B cell (primary cell): ENCODE results near the gene CUZD1. TPM values are rescaled to one million over a fixed set of nuclear protein-coding genes. Genes with fewer than 3 reads are reported as not detected.
"Not testable (repeated sequence)": the region's sequence is repeated elsewhere in the genome, so short reads cannot be mapped to it uniquely, and the experiment has no call there.

Experiments
- ATAC-seq: fragments of 200-7000 bp; cut with Tn5 transposase; one replicate; pipeline ENCODE4 v1.10.0; 2021; ENCODE audit warnings: low read depth, mild to moderate bottlenecking, moderate number of reproducible peaks, moderate library complexity
- CTCF ChIA-PET: fragments of 350-600 bp; sonication (Branson Sonifier 250); formaldehyde crosslinking; loops from one replicate; lab custom pipeline; 2021; ENCODE audit warnings: antibody characterized with exemption, inconsistent platforms; lab: Charles Lee
- POLR2A ChIA-PET: fragments of 350-600 bp; sonication (Branson Sonifier 250); formaldehyde crosslinking; loops from one replicate; lab custom pipeline; 2021; ENCODE audit warnings: antibody characterized with exemption; lab: Charles Lee
- DNase-seq: peaks from one replicate; pipeline ENCODE4 v3.0.0; 2013
- H2AFZ ChIP-seq: 2 replicates; pipeline ENCODE4 v1.6.1; 2012; ENCODE audit warnings: mild to moderate bottlenecking, low read depth, low read length; ENCODE audit not compliant: insufficient read depth, poor library complexity, severe bottlenecking
- H3K27ac ChIP-seq, 2 donors: 1 replicate in 1 of 2; 2 replicates in 1 of 2; pipeline ENCODE4 v1.5.1; 2012 to 2013; ENCODE audit warnings: low read length in 2 of 2, mild to moderate bottlenecking in 2 of 2, moderate library complexity in 1 of 2
- H3K27me3 ChIP-seq, 4 experiments: fragments of 200-600 bp in 1 of 4; sonication (generic) in 1 of 4; replicated peaks in 1 of 4; 1 replicate in 2 of 4; 2 replicates in 2 of 4; pipeline versions ENCODE4 v1.6.1 to v1.7.0; 2013 to 2016; ENCODE audit warnings: low read length in 3 of 4, mild to moderate bottlenecking in 2 of 4, mixed read lengths in 1 of 4, moderate library complexity in 1 of 4; ENCODE audit not compliant: insufficient read depth in 4 of 4, control insufficient read depth in 3 of 4; ENCODE audit errors: control extremely low read depth in 1 of 4
- H3K36me3 ChIP-seq, 2 experiments: replicated peaks in 1 of 2; 1 replicate in 1 of 2; 2 replicates in 1 of 2; pipeline versions ENCODE4 v1.6.1 to v1.7.1; 2013; ENCODE audit warnings: low read length in 1 of 2; ENCODE audit not compliant: insufficient read depth in 2 of 2, control insufficient read depth in 1 of 2; ENCODE audit errors: control extremely low read depth in 1 of 2, extremely low read depth in 1 of 2
- H3K4me1 ChIP-seq, 2 donors: fragments of 200-600 bp in 1 of 2; sonication (generic) in 1 of 2; 1 replicate in 1 of 2; 2 replicates in 1 of 2; pipeline versions ENCODE4 v1.5.1 to v1.6.1; 2013 to 2017; ENCODE audit warnings: low read length in 2 of 2; ENCODE audit not compliant: control insufficient read depth in 2 of 2, insufficient read depth in 2 of 2
- H3K4me2 ChIP-seq: replicated peaks from 2 replicates; pipeline ENCODE3; 2012; ENCODE audit warnings: mild to moderate bottlenecking, low read depth, low read length; ENCODE audit not compliant: poor library complexity, severe bottlenecking
- H3K4me3 ChIP-seq, 5 experiments: fragments of 200-600 bp in 1 of 5; sonication (generic) in 1 of 5; 1 replicate in 3 of 5; 2 replicates in 2 of 5; pipeline versions ENCODE4 v1.5.1 to v1.7.0; 2011 to 2016; ENCODE audit warnings: low read length in 4 of 5, mild to moderate bottlenecking in 4 of 5, low read depth in 2 of 5, control low read depth in 1 of 5, moderate library complexity in 1 of 5; ENCODE audit not compliant: insufficient read depth in 1 of 5; ENCODE audit errors: control extremely low read depth in 1 of 5, extremely low read depth in 1 of 5
- H3K79me2 ChIP-seq: fragments of 200-600 bp; sonication (generic); one replicate; pipeline ENCODE4 v1.6.0; 2016; ENCODE audit warnings: low read length; ENCODE audit not compliant: control insufficient read depth, insufficient read depth
- H3K9ac ChIP-seq: fragments of 200-600 bp; sonication (generic); 2 replicates; pipeline ENCODE4 v1.6.1; 2017; ENCODE audit warnings: mild to moderate bottlenecking, low read length, moderate library complexity
- H3K9me3 ChIP-seq, 3 donors: one replicate each; pipeline versions ENCODE4 v1.6.1 to v1.7.1; 2013; ENCODE audit warnings: low read length in 2 of 3; ENCODE audit not compliant: control insufficient read depth in 2 of 3, insufficient read depth in 1 of 3; ENCODE audit errors: control extremely low read depth in 1 of 3
- H4K20me1 ChIP-seq: 2 replicates; pipeline ENCODE4 v1.6.0; 2012; ENCODE audit warnings: mild to moderate bottlenecking, low read length; ENCODE audit not compliant: insufficient read depth, control insufficient read depth, poor library complexity, severe bottlenecking
- H3K27ac Mint-ChIP-seq: one replicate; pipeline ENCODE4 v1.8.0; 2021; ENCODE audit warnings: mixed read lengths
- H3K27me3 Mint-ChIP-seq: one replicate; pipeline ENCODE4 v1.8.0; 2021; ENCODE audit warnings: mixed read lengths
- H3K4me1 Mint-ChIP-seq: one replicate; pipeline ENCODE4 v1.8.0; 2021; ENCODE audit warnings: mixed read lengths
- H3K4me3 Mint-ChIP-seq: one replicate; pipeline ENCODE4 v1.8.0; 2021; ENCODE audit warnings: mixed read lengths
- H3K9me3 Mint-ChIP-seq: one replicate; pipeline ENCODE4 v1.8.0; 2022; ENCODE audit warnings: mixed read lengths; ENCODE audit not compliant: insufficient read depth
- EZH2 ChIP-seq: IDR thresholded peaks from 2 replicates; pipeline ENCODE4 v1.6.1; 2012; ENCODE audit warnings: borderline replicate concordance, low read depth, mild to moderate bottlenecking, moderate library complexity, low read length; ENCODE audit not compliant: insufficient read depth, poor library complexity, severe bottlenecking
- WGBS: methylation state at CpG from one replicate; pipeline ENCODE4 v1.1.5; 2013; ENCODE audit warnings: missing lambda C conversion rate; ENCODE audit not compliant: insufficient coverage; 5-methylcytosine and 5-hydroxymethylcytosine counted together
- intact Hi-C: fragments of 100-400 bp; cut with micrococcal nuclease; formaldehyde crosslinking; loops from one replicate; pipeline ENCODE4 v1.10.0; 2022
- polyA plus RNA-seq: library from polyadenylated mRNA; depleted of rRNA; stranded (reverse); fragments of >200 nt; gene quantifications from 2 replicates; pipeline ENCODE4 v1.2.3, GENCODE V29; 2012
- total RNA-seq, 2 donors: library from RNA; stranded (reverse); fragments of 120-200 nt in 1 of 2; gene quantifications; 1 replicate in 1 of 2; 2 replicates in 1 of 2; pipeline versions ENCODE4 v1.2.3 to v1.2.4, GENCODE V29; 2013 to 2022
- TF ChIP-seq, protein P1 (sequence below): fragments of 200-600 bp; IDR thresholded peaks from one replicate; pipeline ENCODE4 v1.8.0; 2022; ENCODE audit warnings: antibody characterized with exemption, mild to moderate bottlenecking

CUZD1 gene
- total and polyA plus RNA-seq, 2 donors (not counting 1 experiment from before 2014, with no cell fraction given), result 2.1 to 3.3 TPM

DNA sequence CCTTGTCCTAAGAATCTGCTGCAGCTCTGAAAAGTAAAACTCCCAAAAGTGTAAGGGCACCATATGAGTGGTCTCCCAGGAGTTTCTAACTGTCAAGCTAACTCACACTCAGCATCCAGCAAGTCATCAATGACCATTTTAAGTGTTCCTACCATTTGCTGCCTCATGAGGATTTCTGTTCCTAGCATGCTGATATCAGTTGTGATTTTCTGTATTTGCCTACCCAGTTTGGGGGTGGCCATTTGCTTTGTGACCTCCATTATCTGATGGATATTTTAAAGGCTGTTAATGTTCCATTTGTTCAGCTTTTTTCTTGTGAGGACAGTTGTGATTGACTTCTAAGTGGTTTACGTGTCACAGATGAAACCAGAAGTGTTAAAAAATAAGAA lies 30.8 kb upstream of the CUZD1 start:
- Histone ChIP-seq H3K79me2 (peaks cover 55% of the 10 kb centered on the region), H3K4me1 (peaks cover 12 to 17% of the 10 kb centered on the region in 2 donors), H3K36me3 (no peaks in the 10 kb centered on the region), H2AFZ (no peak overlapping the region), H3K4me2 (no peak overlapping the region), H3K9me3 (peaks cover 0 to 5% (median 0%) of the 10 kb centered on the region in 3 donors), H3K9ac (no peak overlapping the region), H4K20me1 (peaks cover 4% of the 10 kb centered on the region), H3K27ac (no peak overlapping the region), H3K4me3 (no peak overlapping the region), H3K27me3 (no peaks in the 10 kb centered on the region)
- WGBS, result no CpG with 5 or more reads among the region's 1 CpG
- ATAC-seq (no peak), DNase-seq (no peak)
- H3K9me3 Mint-ChIP-seq, result no peaks in the 10 kb centered on the region
- no peaks in the 10 kb centered on the region for H3K27me3 Mint-ChIP-seq
- intact Hi-C loops, result no loop called here
- no peak for TF ChIP-seq EZH2
- TF ChIP-seq, protein P1, sequence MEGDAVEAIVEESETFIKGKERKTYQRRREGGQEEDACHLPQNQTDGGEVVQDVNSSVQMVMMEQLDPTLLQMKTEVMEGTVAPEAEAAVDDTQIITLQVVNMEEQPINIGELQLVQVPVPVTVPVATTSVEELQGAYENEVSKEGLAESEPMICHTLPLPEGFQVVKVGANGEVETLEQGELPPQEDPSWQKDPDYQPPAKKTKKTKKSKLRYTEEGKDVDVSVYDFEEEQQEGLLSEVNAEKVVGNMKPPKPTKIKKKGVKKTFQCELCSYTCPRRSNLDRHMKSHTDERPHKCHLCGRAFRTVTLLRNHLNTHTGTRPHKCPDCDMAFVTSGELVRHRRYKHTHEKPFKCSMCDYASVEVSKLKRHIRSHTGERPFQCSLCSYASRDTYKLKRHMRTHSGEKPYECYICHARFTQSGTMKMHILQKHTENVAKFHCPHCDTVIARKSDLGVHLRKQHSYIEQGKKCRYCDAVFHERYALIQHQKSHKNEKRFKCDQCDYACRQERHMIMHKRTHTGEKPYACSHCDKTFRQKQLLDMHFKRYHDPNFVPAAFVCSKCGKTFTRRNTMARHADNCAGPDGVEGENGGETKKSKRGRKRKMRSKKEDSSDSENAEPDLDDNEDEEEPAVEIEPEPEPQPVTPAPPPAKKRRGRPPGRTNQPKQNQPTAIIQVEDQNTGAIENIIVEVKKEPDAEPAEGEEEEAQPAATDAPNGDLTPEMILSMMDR, result no peak
- ChIA-PET CTCF (no interaction called here), POLR2A (no interaction called here)
- no peak overlapping the region for H3K4me3 Mint-ChIP-seq
- peaks cover 39% of the 10 kb centered on the region for H3K4me1 Mint-ChIP-seq
- H3K27ac Mint-ChIP-seq, result no peak overlapping the region

DNA sequence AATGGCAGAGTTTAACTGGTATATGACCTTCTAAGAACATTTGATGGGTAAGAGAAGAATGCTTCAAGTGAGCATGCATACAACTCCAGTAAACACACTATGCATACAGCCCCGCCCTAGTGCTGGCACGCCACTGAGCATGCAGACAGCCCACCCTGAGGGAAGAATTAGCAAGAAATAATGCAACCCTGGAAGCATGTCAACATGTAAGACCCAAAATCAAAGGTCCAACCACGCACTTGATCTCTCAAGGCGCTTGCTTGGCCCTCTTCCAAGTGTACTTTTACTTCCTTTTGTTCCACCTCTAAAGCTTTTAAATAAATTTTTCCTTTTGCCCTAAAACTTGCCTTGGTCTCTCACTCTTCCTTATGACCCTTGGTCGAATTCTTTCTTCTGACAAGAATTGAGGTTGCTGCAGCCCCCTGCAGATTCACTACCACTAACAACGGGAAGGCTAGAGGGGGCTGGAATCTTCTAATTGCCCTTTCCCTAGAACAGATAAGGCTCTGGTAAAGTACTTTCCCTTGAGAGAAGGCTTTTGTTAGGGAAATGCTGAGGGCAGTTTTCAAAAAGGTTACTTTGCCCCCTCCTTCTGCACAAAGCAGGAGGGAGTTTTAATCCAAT lies 30.3 kb upstream of the CUZD1 start:
- ATAC-seq (no peak), DNase-seq (no peak)
- no peak overlapping the region for H3K27ac ChIP-seq
- H3K27me3 ChIP-seq, result no peaks in the 10 kb centered on the region
- peaks cover 55% of the 10 kb centered on the region for H3K79me2 ChIP-seq
- intact Hi-C loops, result no loop called here
- H3K27ac Mint-ChIP-seq, result no peak overlapping the region
- CTCF ChIA-PET, result no interaction called here
- H3K9me3 Mint-ChIP-seq, result no peaks in the 10 kb centered on the region
- no peak overlapping the region for H3K4me2 ChIP-seq
- no peak overlapping the region for H3K4me3 ChIP-seq
- POLR2A ChIA-PET, result no interaction called here
- H3K4me1 Mint-ChIP-seq, result peaks cover 39% of the 10 kb centered on the region
- peaks cover 0 to 5% (median 0%) of the 10 kb centered on the region in 3 donors for H3K9me3 ChIP-seq
- no peak overlapping the region for H3K9ac ChIP-seq
- peaks cover 4% of the 10 kb centered on the region for H4K20me1 ChIP-seq
- H3K36me3 ChIP-seq, result no peaks in the 10 kb centered on the region
- H3K4me1 ChIP-seq, result peaks cover 12 to 17% of the 10 kb centered on the region in 2 donors
- TF ChIP-seq EZH2, result no peak
- TF ChIP-seq, protein P1, result no peak
- no peaks in the 10 kb centered on the region for H3K27me3 Mint-ChIP-seq
- WGBS, result 93% methylated on average over 4 of the region's 6 CpGs
- H3K4me3 Mint-ChIP-seq, result no peak overlapping the region
- no peak overlapping the region for H2AFZ ChIP-seq

DNA sequence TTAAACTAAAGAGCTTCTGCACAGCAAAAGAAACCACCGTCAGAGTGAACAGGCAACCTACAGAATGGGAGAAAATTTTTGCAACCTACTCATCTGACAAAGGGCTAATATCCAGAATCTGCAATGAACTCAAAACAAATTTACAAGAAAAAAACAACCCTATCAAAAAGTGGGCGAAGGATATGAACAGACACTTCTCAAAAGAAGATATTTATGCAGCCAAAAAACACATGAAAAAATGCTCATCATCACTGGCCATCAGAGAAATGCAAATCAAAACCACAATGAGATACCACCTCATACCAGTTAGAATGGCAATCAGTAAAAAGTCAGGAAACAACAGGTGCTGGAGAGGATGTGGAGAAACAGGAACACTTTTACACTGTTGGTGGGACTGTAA lies 26.3 kb upstream of the CUZD1 start:
- CTCF ChIA-PET, H3K27ac Mint-ChIP-seq: not testable (repeated sequence)
- WGBS, result no CpG with 5 or more reads among the region's 2 CpGs

More for the DNA sequence above, 26.3 kb upstream of the CUZD1 start:
- H3K4me1 Mint-ChIP-seq, result peaks cover 21% of the 10 kb centered on the region
- H3K4me1 ChIP-seq, H3K27me3 ChIP-seq, intact Hi-C loops, H3K36me3 ChIP-seq, POLR2A ChIA-PET, DNase-seq, H3K4me2 ChIP-seq, H3K4me3 ChIP-seq, H3K4me3 Mint-ChIP-seq, H3K9me3 ChIP-seq, H3K27me3 Mint-ChIP-seq, H4K20me1 ChIP-seq, ATAC-seq, H3K9ac ChIP-seq, H3K27ac ChIP-seq, H3K9me3 Mint-ChIP-seq, H2AFZ ChIP-seq: not testable (repeated sequence)
- peaks cover 32% of the 10 kb centered on the region for H3K79me2 ChIP-seq
